Osteoblast (primary cell): Measurements from ENCODE around the gene PSMC3. TPM values are rescaled to one million over a fixed set of nuclear protein-coding genes. Genes with fewer than 3 reads are reported as not detected.

Source experiments
- DNase-seq: peaks from one replicate; pipeline ENCODE4 v3.0.0; 2011; ENCODE audit warnings: low spot score, mixed read lengths; ENCODE audit not compliant: insufficient read length; ENCODE audit errors: missing footprints
- H2AFZ ChIP-seq: 2 replicates; pipeline ENCODE4 v1.6.0; 2011; ENCODE audit warnings: mild to moderate bottlenecking, low read length
- H3K27ac ChIP-seq: 2 replicates; pipeline ENCODE4 v1.5.1; 2011; ENCODE audit warnings: mild to moderate bottlenecking, low read depth, low read length, moderate library complexity
- H3K27me3 ChIP-seq: 2 replicates; pipeline ENCODE4 v1.6.0; 2012; ENCODE audit warnings: mild to moderate bottlenecking, control low read depth, inconsistent platforms, low read length, moderate library complexity; ENCODE audit not compliant: insufficient read depth
- H3K36me3 ChIP-seq: 2 replicates; pipeline ENCODE4 v1.5.1; 2011; ENCODE audit warnings: mild to moderate bottlenecking, low read length, control low read depth, moderate library complexity; ENCODE audit not compliant: insufficient read depth
- H3K4me1 ChIP-seq: 2 replicates; pipeline ENCODE4 v1.5.1; 2011; ENCODE audit warnings: mild to moderate bottlenecking, low read length, control low read depth, moderate library complexity; ENCODE audit not compliant: insufficient read depth
- H3K4me2 ChIP-seq: 2 replicates; pipeline ENCODE4 v1.6.0; 2011; ENCODE audit warnings: mild to moderate bottlenecking, low read length; ENCODE audit not compliant: insufficient read depth
- H3K4me3 ChIP-seq: fragments of 200-600 bp; sonication (generic); 3 replicates; pipeline ENCODE4 v1.5.1; 2012; ENCODE audit warnings: mild to moderate bottlenecking, low read length, inconsistent platforms; ENCODE audit not compliant: insufficient read depth
- H3K79me2 ChIP-seq: 2 replicates; pipeline ENCODE4 v1.6.0; 2012; ENCODE audit warnings: mild to moderate bottlenecking, low read length, control low read depth, inconsistent platforms; ENCODE audit not compliant: insufficient read depth
- H3K9me3 ChIP-seq: 2 replicates; pipeline ENCODE4 v1.5.1; 2011; ENCODE audit warnings: low read depth, low read length, control low read depth
- H4K20me1 ChIP-seq: 2 replicates; pipeline ENCODE4 v1.6.0; 2012; ENCODE audit warnings: mild to moderate bottlenecking, low read length, control low read depth; ENCODE audit not compliant: insufficient read depth
- CTCF ChIP-seq: IDR thresholded peaks from 2 replicates; pipeline ENCODE4 v1.5.1; 2011; ENCODE audit warnings: mild to moderate bottlenecking, low read depth, low read length, moderate library complexity; ENCODE audit errors: extremely low read depth
- total RNA-seq: library from RNA; depleted of rRNA; stranded (reverse); fragments of >200 nt; gene quantifications from 2 replicates; pipeline ENCODE4 v1.2.3, GENCODE V29; 2012

The PSMC3 gene
- total RNA-seq, 1 donor, result 124 TPM

- Histone ChIP-seq H3K27ac (no peak overlapping the region), H3K4me2 (no peak overlapping the region)
- no peak for TF ChIP-seq CTCF
Observed at GRCh38 chr11:47379317-47379716, 46.9 kb downstream of the PSMC3 start.

GRCh38 chr11:47378836-47379170, 47.4 kb downstream of the PSMC3 start:
- H3K36me3 ChIP-seq, result no peaks in the 10 kb centered on the region
- DNase-seq, result peak; percentile 69
- TF ChIP-seq CTCF, result no peak

More at GRCh38 chr11:47379317-47379716, 46.9 kb downstream of the PSMC3 start:
- Histone ChIP-seq H3K27me3 (no peaks in the 10 kb centered on the region), H3K4me1 (peaks cover under 1% of the 10 kb centered on the region), H2AFZ (no peak overlapping the region), H3K79me2 (no peaks in the 10 kb centered on the region), H3K9me3 (no peaks in the 10 kb centered on the region), H4K20me1 (no peaks in the 10 kb centered on the region), H3K36me3 (no peaks in the 10 kb centered on the region), H3K4me3 (no peak overlapping the region)
- DNase-seq, result no peak

GRCh38 chr11:47378010-47378835, 48.0 kb downstream of the PSMC3 start, which contains the start of gene SPI1:
TSS of gene SPI1 (minus strand) at chr11:47378547. CDS start at chr11:47378353, 194 bp downstream.
- TF ChIP-seq CTCF, result no peak
- no peak within 1 kb of the TSS for H3K27ac ChIP-seq

More at GRCh38 chr11:47378836-47379170, 47.4 kb downstream of the PSMC3 start:
- Histone ChIP-seq H3K4me3 (no peak overlapping the region), H3K4me2 (no peak overlapping the region), H3K9me3 (no peaks in the 10 kb centered on the region), H3K27ac (no peak overlapping the region), H3K4me1 (peaks cover 4% of the 10 kb centered on the region), H2AFZ (no peak overlapping the region), H3K27me3 (no peaks in the 10 kb centered on the region), H3K79me2 (no peaks in the 10 kb centered on the region), H4K20me1 (no peaks in the 10 kb centered on the region)

GRCh38 chr11:47377571-47378009, 48.6 kb downstream of the PSMC3 start:
- DNase-seq, result peak; percentile 62
- Histone ChIP-seq H3K79me2 (no peaks in the 10 kb centered on the region), H3K4me3 (no peak overlapping the region), H3K27ac (no peak overlapping the region), H4K20me1 (no peaks in the 10 kb centered on the region), H3K4me2 (no peak overlapping the region), H3K36me3 (no peaks in the 10 kb centered on the region), H3K9me3 (no peaks in the 10 kb centered on the region), H3K4me1 (peaks cover 4% of the 10 kb centered on the region), H3K27me3 (no peaks in the 10 kb centered on the region), H2AFZ (no peak overlapping the region)
- TF ChIP-seq CTCF, result no peak

More at GRCh38 chr11:47378010-47378835, 48.0 kb downstream of the PSMC3 start, which contains the start of gene SPI1:
- no peak within 1 kb of the TSS for H3K4me2 ChIP-seq
- DNase-seq, result peak; percentile 45
- no peak within 1 kb of the TSS for H3K4me3 ChIP-seq
- H2AFZ ChIP-seq, result no peak within 1 kb of the TSS
- no peaks in the 10 kb centered on the region for H3K9me3 ChIP-seq
- peaks cover 4% of the 10 kb centered on the region for H3K4me1 ChIP-seq
- no peaks in the 10 kb centered on the region for H3K27me3 ChIP-seq
- H3K36me3 ChIP-seq, result no peaks in the 10 kb centered on the region
- H3K79me2 ChIP-seq, result no peaks in the 10 kb centered on the region
- H4K20me1 ChIP-seq, result no peaks in the 10 kb centered on the region
